ENCODE data around the gene RANGRF.
A peak's percentile ranks its signal among the peaks of the same experiment; 100 is the strongest.
"Not testable (repeated sequence)": the region's sequence is repeated elsewhere in the genome, so short reads cannot be mapped to it uniquely, and the experiment has no call there.

Gene RANGRF
- long read RNA-seq, donor 1, transcript RANGRF-202 (4 exons, 1,074 nt): minor isoform, 5 of 28 reads
- long read RNA-seq, donor 1, transcript RANGRF-201 (5 exons, 1,009 nt): major isoform, 17 of 28 reads
- long read RNA-seq, donor 1, partial matches to known transcripts: 0 of 28 reads
- long read RNA-seq, donor 1, other reads (novel, unspliced or antisense): 0 of 28 reads
- long read RNA-seq, donor 2, transcript RANGRF-201 (5 exons, 1,009 nt): major isoform, 5 of 14 reads
- long read RNA-seq, donor 2, transcript RANGRF-202 (4 exons, 1,074 nt): major isoform, 5 of 14 reads
- long read RNA-seq, donor 2, partial matches to known transcripts: 0 of 14 reads
- long read RNA-seq, donor 2, other reads (novel, unspliced or antisense): 0 of 14 reads
- long read RNA-seq, donor 3, transcript RANGRF-201 (5 exons, 1,009 nt): major isoform, 5 of 20 reads
- long read RNA-seq, donor 3, transcript RANGRF-202 (4 exons, 1,074 nt): major isoform, 5 of 20 reads
- long read RNA-seq, donor 3, partial matches to known transcripts: 9 of 20 reads
- long read RNA-seq, donor 3, other reads (novel, unspliced or antisense): 0 of 20 reads
- long read RNA-seq, donor 4, transcript RANGRF-201 (5 exons, 1,009 nt): major isoform, 8 of 18 reads
- long read RNA-seq, donor 4, partial matches to known transcripts: 0 of 18 reads
- long read RNA-seq, donor 4, other reads (novel, unspliced or antisense): 0 of 18 reads
- long read RNA-seq, donor 5, transcript RANGRF-205 (4 exons, 749 nt): minor isoform, 5 of 47 reads
- long read RNA-seq, donor 5, transcript RANGRF-202 (4 exons, 1,074 nt): minor isoform, 5 of 47 reads
- long read RNA-seq, donor 5, transcript RANGRF-201 (5 exons, 1,009 nt): major isoform, 9 of 47 reads
- long read RNA-seq, donor 5, partial matches to known transcripts: 25 of 47 reads
- long read RNA-seq, donor 5, other reads (novel, unspliced or antisense): 0 of 47 reads
- long read RNA-seq, donor 6, transcript RANGRF-202 (4 exons, 1,074 nt): major isoform, 6 of 21 reads
- long read RNA-seq, donor 6, transcript RANGRF-201 (5 exons, 1,009 nt): major isoform, 6 of 21 reads
- long read RNA-seq, donor 6, transcript RANGRF-205 (4 exons, 749 nt): minor isoform, 5 of 21 reads
- long read RNA-seq, donor 6, partial matches to known transcripts: 0 of 21 reads
- long read RNA-seq, donor 6, other reads (novel, unspliced or antisense): 0 of 21 reads
- long read RNA-seq, donor 7: 0 reads
- long read RNA-seq, donor 8, transcript RANGRF-202 (4 exons, 1,074 nt): minor isoform, 7 of 31 reads
- long read RNA-seq, donor 8, transcript RANGRF-201 (5 exons, 1,009 nt): major isoform, 9 of 31 reads
- long read RNA-seq, donor 8, partial matches to known transcripts: 8 of 31 reads
- long read RNA-seq, donor 8, other reads (novel, unspliced or antisense): 0 of 31 reads

DNA sequence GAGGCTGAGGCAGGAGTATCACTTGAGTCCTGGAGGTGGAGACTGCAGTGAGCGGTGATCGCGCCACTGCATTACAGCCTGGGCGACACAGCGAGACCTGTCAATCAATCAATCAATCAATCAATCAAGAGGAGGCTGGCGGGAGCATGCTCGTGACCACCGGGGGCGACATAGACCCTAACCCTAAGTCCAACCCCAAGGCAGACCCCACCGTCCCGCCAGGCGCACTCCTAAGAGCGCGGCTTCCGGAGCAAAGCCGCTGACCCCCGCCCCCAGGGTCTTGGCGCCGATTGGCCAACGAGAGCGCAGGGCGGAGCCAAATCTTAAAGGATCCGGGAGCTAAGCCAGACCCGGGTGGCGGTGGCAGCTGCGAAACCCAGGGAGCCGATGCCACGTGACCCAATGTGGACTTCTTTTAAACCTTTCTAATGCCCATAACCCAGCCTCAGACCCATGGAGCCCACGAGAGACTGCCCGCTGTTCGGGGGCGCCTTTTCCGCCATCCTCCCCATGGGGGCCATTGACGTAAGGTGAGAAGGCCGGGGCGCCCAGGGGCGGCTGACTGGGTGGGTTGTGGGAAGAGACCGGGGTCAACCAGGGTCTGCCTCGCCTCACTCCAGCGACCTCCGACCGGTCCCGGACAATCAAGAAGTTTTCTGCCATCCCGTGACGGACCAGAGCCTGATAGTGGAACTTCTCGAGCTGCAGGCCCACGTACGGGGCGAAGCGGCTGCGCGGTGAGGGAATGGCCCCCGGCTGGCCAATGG, at the start of gene RANGRF:
RANGRF (plus strand) TSS at position 335 of the 767 bp plus-strand sequence; CDS start at position 454, 119 bp downstream.
- DNase-seq: peak; percentile 94

DNA sequence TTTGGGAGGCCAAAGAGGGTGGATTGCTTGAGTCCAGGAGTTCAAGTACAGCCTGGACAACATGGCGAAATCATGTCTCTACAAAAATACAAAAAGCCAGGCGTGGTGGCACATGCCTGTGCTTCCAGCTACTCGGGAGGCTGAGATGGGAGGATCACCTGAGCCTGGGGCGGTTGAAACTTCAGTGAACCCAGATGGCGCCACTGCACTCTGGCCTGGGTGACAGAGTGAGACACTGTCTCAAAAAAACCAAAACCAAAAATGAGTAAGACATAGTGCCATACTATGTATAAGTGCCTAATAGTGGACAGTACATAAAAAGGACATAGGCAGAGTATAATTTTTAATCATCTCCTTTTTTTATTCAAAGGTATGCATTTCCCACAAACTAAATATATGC, 44.6 kb upstream of the RANGRF start:
- DNase-seq: no peak

DNA sequence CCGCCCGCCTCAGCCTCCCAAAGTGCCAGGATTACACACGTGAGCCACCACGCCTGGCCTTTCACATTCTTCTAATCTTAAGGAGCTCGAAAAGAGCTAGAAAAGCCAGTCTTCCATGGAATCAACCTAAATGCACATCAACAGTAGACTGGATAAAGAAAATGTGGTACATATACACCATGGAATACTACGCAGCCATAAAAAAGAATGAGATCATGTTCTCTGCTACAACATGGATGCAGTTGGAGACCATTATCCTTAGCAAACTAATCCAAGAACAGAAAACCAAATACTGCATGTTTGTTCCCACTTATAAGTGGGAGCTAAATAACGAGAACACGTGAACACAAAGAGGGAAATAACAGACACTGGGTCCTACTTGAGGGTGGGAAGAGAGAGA, 43.7 kb upstream of the RANGRF start:
- no peak for DNase-seq

GRCh38 chr17:8248751-8249607, 39.5 kb upstream of the RANGRF start, which contains the start of gene PFAS:
TSS of gene PFAS (plus strand) at chr17:8249289. CDS start at chr17:8253938, 4,649 bp downstream.
- DNase-seq: peak; percentile 96

- DNase-seq: no peak
These were observed 38.6 kb upstream of the RANGRF start for GRCh38 chr17:8249621-8250500.

DNA sequence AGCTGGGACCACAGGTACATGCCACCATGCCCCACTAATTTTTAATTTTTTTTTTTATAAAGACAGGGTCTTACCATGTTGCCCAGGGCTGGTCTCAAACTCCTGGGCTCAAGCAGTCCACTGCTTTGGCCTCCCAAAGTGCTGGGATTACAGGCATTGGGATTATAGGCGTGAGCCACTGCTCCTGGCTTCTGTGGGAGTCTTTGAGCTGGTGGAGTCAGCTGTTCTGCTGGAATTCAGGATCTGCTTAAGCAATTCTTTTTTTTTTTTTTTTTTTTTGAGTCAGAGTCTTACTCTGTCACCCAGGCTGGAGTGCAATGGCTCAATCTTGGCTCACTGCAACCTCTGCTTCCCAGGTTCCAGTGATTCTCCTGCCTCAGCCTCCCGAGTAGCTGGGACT, 37.1 kb upstream of the RANGRF start:
- not testable (repeated sequence) for DNase-seq

GRCh38 chr17:8253801-8254200, 34.7 kb upstream of the RANGRF start:
- no peak for DNase-seq

DNA sequence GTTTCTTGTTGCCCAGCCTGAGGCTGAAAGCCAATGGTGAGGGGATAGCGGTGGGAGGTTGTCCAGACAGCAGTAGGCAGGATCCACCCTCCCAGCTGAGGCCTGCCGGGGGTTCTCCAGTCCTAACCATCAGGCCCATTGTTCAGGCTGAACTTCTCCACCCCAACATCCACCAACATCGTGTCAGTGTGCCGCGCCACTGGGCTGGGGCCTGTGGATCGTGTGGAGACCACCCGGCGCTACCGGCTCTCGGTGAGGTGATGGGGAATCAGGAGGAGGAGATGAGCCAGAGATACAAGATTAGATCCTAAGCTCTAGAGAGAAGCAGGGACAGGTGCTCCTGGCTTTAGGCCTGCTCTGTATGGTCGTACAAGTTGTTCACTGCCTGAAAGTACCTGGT, 33.6 kb upstream of the RANGRF start:
- no peak for DNase-seq

GRCh38 chr17:8255499-8255898, 33.0 kb upstream of the RANGRF start:
- no peak for DNase-seq

GRCh38 chr17:8256291-8256690, 32.2 kb upstream of the RANGRF start:
- no peak for DNase-seq

DNA sequence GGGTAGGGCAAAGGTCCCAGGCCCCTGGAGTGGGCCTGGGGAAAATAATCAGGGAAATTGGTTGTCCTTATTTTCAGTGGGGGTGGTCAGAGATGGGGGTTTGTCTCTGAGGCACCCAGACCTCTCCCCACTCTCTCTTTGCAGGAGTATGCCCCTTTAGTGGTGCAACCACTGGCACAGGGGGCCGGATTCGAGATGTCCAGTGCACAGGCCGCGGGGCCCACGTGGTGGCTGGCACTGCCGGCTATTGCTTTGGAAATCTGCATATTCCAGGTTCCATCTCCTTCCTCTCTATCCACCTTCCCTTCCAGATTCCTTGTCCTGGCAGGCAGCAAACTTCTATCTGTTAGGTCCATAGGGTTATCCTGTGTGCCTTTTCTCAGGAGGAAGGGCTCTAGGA, 31.8 kb upstream of the RANGRF start:
- DNase-seq: no peak

DNA sequence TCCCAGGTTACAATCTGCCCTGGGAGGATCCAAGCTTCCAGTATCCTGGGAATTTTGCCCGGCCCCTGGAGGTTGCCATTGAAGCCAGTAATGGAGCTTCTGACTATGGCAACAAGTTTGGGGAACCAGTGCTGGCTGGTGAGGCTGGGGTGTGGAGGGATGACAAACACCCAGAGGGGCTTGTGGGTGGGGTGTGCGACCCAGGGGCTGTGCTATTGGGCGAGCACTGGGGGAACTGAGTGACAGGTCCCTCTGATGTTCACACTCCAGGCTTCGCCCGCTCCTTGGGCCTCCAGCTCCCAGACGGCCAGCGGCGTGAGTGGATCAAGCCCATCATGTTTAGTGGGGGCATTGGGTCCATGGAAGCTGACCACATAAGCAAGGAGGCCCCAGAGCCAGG, 30.7 kb upstream of the RANGRF start:
- DNase-seq: no peak

DNA sequence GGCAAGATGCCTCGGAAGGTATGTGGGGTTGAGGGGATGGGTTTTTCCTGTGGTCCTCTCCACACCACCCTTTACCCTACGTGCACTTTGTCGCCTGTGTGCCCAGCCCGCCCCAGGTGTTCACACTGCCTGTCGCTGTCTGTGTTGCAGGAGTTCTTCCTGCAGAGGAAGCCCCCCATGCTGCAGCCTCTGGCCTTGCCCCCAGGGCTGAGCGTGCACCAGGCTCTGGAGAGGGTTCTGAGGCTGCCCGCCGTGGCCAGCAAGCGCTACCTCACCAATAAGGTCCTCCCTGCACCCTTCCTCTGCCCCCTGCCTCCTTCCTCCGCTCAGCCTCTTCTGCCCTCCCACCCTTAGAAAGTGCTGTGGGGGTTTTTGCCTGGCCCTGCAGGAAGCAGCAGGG, 24.1 kb upstream of the RANGRF start:
- DNase-seq: no peak

GRCh38 chr17:8264836-8265542, 23.5 kb upstream of the RANGRF start:
- no peak for DNase-seq

DNA sequence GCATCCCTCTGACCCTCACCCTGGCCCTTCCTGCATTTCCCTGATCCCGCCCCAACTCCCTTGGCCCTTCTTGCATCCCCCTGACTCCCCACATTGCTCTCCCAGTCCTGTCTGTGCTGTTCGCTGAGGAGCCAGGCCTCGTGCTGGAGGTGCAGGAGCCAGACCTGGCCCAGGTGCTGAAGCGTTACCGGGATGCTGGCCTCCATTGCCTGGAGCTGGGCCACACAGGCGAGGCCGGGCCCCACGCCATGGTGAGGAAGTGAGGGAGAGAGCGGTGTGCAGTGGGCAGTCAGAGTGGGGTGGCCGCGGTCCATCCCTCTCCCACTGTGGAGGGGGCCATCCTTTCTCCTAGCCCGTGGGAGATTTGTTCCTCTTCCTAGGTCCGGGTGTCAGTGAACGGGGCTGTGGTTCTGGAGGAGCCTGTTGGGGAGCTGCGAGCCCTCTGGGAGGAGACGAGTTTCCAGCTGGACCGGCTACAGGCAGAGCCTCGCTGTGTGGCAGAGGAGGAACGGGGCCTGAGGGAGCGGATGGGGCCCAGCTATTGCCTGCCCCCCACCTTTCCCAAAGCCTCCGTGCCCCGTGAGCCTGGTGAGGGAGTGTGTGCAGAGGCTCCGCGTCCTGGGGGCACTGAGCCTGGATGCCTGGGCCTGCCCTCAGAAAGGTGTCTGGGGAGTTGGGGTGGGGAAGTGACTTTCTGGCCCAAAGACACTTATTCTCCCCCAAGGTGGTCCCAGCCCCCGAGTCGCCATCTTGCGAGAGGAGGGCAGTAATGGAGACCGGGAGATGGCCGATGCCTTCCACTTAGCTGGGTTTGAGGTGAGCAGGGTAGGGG, 21.6 kb upstream of the RANGRF start:
- DNase-seq: no peak

DNA sequence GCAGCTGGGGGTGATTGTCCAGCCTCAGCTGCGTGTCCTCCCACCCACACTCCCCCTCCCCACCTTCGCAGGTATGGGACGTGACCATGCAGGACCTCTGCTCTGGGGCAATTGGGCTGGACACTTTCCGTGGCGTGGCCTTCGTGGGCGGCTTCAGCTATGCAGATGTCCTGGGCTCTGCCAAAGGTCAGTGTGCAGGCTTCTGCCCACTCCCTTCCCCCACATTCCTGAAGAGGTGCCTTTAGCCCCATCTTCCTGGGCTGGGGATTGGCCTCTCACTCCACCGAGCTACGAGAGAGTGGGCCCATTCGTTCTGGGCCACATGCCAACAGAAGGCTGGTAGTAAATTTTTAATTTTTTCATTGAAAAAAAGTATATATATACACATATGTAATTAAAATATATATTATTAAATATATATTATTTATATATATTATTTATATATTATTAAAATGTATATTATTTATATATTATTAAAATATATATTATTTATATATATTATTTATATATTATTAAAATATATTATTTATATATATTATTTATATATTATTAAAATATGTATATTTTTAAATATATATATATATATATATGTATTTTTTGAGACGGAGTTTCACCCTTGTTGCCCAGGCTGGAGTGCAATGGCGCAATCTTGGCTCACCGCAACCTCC, 20.9 kb upstream of the RANGRF start:
- DNase-seq: no peak

All from right kidney (tissue), 9 donors.